ENCODE measurements around the gene CACNB3.

Gene CACNB3

DNA sequence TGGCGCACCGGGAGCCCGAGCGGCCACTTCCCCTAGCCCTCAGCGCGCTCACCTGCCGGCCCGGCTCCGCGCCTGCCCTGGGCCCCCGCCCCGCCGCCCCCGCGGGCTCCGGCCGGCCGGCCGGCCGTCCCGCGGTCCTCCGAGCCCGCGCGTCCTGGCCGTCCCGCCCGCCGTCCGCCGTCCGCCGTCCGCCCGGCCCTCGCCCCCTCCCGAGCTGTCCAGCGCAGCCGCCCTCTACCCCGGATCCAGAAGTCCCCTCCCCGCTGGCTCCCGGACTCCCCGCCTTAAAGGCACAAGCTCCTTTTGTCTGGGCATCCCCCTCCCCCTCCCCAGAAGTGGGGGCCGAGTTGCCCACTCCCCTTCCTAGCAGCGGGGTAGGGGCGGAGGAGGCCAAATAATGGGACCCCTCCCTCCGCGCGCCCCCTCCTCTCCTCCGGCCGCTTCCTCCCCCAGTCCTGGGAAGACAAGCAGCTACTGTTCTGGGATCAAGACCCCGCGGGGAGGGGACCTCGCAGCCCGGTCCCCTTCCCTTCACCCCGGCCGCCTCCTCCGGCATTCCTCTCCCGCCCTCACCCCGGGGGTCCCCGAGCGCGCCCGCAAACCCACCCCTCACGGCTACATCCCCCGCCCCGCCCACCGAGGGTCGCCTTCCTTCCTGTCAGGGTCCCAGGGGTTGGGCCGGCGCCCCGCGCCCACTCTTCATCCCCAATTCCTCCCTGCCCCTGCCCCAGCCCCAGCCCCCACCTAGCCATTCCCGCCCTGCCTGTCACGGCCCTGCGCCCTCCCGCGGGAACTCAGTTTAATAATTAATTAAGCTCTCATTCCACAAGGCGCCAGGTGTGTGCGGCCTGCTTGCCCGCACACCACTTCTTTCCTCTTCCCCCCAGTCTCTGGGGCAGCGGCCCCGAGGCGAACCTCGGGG lies 29.2 kb upstream of the CACNB3 start, which contains the start of gene ADCY6:
TSS of gene ADCY6 (minus strand) at position 236 of the 922 bp plus-strand sequence. CDS start 5,655 bp downstream, outside the sequence.
- DNase-seq: peak; percentile 39

DNA sequence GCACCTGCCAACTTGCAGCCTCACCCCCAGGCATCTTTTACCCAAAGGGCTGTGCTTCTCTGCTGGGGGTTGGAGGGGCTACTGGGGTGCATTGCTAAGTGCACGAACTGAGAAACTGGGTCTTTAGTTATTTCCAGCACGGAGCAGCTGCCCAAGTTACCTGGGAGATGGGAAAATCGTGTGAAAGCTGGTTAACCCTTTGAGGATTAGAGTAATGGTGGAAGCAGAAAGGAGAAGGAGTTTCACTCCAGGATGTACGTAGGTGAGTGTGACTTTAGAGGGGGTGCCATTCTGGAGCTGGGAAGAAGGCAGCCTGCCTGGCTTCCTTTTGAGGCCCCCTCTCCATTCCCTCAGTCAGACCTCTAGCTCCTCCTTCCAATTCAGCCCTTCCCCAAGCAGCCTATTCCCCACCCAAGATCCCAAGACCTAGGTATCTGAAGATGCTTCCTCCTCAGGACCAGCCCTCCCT lies 28.4 kb upstream of the CACNB3 start:
- no peak for DNase-seq

DNA sequence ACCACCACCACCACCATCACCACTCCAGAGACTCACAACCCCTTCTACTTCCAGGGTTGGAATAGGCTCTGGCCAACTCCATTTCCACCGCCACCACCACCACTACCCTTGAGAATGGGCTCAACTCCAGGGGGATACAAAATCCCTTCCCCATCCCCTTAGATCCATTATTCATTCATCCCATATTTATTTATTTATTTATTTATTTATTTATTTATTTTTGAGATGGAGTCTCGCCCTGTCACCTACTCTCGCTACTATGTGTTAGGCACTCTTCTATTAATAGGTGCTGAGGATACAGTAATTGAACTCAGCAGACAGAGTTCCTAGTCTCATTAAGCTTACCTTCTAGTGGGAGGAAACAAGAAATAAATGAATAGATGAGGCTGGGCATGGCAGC lies 24.6 kb upstream of the CACNB3 start:
- no peak for DNase-seq

DNA sequence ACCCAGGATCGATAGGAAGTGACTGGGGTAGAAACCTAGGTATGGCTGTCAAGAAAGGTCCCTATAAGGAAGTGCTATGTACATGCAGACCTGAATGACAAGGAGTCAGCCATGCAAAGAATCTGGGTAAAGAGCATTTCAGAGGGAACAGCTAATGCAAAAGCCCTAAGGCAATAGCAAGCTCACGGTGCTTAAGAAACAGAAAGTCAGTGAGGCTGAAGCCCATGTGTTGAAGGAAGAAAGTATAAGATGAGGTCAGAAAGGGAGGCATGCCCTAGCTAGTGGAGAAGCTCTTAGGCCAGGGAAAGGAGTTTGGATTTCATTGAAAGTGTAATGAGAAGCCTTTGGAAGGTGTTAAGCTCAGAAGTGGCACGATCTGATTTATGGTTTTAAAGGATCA lies 23.4 kb upstream of the CACNB3 start:
- DNase-seq: no peak

DNA sequence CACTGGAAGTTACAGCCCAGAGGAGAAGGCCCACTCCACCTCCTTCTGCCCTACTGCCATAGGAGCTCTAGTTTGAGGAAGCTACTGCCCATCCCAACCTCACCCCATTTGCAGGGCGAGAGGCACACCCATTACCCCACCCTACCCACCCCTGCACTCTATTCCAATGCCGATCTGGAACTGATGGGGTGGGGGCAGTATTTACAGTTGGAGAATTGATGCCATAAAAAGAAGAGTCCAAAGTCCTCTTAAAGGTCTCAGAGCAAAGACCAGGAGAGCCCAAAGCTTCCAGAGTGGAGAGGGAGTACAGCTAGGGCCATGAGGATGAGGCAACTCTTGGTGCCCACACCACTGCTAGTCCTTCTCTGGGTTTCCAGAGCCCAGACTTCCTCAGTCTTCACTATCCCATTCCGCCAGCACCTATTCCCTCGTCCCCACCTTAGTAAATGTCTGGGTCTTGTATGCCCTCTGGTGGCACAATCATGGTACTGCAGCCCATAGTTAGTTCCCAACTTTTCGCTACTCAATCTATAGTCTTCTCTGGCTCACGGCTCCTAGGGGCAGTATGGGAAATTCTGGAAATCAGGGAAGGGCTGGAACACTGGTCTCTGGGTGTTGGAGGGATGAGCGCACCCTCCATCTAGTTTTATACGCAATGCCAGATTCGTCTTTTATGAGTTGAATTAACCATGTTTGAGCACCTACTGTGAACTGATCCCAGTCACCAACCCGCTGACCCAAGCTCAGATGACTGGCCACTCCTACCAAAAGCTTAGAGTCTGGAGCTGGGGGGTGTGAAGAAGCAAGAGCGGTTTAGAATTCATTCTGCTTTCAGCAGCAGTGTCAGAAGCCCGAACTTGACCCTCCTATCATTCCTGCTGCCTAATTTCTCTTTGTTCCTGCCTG lies 22.5 kb upstream of the CACNB3 start:
- peak; percentile 38 for DNase-seq

DNA sequence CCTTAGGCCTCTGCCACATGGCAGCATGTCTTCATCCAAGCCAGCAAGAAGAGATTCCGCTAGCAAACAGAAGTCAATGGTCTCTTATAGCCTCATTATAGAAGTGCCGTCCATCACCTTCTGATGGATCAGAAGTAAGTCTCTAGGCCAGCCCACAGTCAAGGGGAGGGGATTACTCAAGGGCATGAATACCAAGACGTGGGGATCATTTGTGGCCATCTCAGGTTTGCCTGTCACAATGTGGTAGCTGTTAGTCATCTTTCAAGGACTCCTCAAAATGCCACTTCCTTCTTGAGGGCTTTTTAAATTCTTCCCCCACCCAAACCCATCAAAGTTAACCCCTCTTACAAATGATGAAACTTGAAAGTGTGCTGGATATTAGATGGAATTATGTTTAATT lies 21.3 kb upstream of the CACNB3 start:
- DNase-seq: no peak

DNA sequence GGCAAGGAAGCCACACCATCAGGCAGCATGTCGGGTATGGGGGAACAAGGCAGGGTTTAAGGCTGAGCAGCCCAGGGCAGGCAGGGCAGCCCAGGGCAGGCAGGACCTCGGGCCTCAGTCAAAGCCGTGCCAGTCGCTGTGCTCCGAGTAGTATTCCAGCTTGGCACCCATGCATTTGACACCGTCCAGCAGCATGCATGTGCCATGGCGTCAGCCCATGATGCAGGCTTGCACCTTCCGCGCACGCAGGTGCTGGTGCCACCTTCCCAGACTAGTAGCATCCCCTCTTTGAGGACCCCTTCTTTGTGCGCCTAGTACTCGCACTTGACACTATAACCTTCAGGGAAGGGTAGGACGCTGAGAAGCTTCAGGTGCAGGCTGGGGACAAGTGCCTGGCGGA lies 17.8 kb upstream of the CACNB3 start:
- DNase-seq: no peak

DNA sequence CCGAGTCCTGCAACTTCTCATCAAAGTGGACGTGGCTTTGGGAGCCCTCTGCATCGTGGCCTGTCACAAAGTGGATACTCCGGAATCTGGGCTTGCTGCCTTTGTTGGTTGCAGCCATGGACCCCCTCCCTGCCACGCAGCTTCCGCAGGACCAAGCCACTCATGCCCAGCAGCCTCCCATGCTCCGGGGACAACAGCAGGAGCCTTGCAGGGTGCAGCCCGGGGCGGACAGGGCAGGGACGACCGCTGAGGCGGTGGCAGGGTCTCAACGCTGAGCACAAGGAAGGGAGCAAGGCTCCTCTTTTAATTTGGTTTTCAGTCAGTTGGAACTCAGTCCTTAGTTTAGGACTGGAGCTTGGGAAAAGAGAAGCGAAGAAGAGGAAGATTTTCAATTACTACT lies 17.3 kb upstream of the CACNB3 start:
- no peak for DNase-seq

DNA sequence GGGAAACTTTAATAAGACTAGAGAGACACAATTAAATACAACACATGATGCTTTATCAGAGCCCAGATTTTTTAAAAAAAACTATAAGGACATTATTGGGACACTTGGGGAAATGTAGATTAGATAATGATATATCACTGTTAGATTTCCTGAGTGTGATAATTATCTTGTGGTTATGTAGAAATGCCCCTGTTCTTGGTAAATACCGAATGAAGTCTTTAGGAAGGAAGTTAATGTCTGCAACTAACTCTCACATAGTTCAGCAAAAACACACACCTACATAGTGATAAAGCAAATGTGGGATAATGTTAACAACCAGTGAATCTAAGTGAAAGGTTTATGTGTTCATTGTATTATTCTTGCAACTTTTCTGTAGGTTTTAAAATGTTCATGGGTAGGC lies 14.6 kb upstream of the CACNB3 start:
- DNase-seq: no peak

DNA sequence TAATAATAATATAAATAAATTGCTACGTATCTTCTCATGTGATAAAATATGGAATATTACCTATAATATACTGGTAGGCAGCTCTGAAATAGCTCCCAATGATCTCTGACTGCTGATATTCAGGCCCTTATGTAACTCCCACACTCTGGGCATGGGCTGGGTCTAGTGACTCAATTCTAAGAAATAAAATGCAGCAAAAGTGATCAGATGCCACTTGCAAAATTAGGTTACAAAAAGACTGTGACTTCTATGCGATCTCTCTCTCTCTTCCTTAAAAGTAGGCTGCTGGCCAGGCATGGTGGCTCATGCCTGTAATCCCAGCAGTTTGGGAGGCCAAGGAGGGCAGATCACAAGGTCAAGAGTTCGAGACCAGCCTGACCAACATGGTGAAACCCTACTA lies 10.3 kb upstream of the CACNB3 start:
- DNase-seq: no peak

DNA sequence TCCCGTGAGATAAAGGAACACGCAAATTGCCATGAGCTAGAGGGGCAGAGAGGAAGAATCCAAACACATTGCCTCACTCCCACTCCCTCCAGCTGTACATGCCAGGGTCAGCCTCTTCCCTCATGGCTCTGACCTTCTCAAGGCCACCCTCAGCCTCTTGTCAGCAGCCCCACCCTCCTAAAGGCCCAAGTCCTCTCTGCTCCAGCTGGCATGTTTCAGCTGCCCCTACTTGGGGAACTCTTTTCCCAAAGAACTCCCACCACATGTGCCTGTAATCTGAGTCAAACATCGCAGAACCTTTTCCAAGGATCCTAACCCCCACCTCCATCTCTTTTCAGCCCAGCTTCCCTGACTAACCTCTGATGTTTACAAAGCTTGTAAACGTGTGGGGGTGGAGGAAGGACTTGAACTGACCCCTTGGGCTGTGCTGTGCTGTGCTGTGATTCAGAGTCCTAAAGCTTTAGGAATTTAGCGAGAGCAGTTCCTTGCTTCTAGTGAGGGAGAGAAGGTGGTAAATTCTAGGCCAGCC lies 7.3 kb upstream of the CACNB3 start:
- no peak for DNase-seq

DNA sequence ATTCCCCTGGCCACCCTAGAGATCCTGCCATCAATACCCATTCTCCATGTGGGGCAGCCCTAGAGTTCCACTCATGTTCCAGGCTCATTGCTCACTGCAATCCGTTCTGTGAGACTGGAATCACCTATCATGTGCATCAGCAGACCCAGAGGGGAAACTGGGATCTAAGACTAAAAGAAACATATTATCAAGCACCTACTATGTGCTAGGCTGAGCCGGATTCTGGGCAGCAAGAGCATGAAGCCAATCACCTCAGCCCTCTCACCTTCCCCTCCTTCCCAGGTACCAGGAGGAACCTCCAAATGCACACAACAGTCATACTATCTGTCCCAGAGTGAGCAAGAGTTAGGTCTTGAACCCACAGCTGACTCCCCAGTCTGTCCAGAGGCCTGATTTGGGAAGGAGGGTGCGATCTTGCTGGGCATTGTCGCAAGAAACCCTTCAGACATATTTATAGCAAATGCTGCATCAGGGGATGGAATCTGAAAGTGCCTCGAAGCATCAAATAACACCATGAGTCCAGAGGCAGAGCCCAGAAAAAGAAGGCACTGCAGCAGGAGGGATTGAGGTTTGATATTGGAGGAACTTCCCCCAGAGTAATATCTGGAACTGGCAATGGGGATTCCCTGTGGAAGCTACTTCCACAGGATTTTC lies 6.7 kb upstream of the CACNB3 start:
- DNase-seq: no peak

DNA sequence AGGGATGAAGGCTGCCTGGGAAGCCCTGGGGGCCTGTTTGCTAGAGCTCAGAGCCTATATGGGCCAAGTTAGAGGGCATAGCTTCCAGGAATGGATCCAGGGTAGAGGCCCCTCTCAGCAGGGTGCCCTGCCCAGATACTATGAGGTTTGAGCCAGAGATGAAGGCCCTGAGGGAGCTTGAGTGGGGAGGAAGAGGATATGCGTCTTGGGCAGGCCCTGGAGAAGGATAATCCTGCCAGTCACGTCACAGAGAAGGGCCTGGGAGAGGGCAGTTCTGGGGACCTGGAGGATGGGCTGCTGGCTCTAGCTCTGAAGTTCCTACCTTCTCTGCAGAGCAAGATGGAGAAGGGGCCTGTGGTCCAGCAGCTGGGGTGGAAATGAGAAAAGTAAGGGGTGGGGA lies 5.9 kb upstream of the CACNB3 start:
- DNase-seq: no peak

DNA sequence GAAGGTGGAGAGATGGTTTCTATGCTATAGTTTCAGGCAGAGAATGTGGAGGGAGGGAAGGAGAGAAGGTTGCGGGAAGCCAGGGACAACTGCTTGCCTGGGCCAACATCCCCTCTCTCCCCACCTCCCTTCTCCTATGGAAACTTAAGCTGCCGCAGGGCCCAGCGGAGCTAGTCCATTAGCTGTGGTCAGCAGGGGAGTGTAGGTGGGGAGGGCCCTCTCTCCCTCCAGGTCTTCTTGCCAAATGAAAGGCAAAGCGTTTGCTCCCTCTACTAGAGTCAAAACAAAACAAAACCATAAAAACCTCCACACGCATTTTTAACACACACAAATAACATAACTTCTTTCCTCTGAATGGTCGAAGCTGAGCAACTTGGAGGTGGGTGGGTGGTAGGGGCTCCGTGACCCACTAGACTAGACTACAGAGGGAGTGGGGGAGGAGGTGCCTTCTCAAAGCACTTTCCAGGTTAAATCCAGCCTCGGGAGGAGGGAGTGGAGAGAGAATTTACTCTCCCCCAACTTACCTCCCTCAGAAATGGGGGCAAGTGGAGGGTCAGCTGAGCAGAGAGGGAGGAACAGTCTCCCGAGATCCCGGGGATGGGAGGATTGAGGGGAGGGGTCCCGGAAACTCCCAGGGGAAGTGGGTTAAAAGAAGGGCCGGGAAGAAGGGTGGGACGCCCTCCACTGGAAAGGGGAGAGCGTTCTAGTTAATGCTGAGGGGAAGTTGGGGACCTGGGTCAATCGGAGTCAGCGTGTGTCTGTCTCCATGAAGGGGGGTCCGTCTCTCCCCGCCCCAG lies 4.6 kb upstream of the CACNB3 start:
- DNase-seq: no peak

DNA sequence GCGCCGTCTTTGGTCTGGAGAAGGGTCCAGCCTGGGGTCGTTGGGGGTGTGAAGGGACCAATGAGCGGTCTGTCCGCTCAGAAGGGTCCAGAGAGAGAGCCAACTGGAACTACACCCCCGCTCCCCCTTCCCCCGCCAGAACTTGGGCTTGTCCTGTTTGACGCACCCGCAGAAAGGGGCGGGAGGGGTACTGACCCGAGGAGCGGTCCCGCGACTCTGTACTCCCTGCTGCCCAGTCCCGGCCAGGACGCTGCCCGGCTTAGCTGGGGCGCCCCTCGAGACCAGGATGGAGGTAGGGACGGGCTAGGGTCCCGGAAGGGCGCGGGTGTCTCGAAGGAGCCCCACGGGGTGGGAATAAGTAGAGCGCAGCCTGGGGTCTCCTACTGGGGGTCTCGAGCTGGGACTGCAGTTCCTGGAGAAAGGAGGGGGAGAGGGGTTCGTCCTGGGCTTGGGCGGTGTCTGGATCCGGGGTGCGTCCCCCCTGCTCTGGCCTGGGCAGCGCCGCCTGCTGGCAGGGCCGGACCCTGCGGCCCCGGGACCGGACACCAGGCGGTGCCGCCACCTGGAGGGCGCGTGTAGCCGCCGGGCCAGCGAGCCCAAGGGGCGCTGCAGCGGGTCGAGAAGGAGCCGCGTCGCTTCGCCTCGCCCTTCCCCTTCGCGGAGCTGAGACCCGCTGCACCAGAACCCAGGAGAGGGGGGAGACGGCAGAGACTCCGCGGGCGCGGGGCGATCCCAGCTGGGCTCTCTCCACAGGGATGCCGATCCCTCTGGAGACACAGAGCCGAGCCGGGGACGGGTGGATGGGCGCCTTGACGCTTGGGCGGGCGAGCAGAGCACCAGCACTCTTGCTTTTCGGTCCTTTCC lies 3.8 kb upstream of the CACNB3 start:
- DNase-seq: peak; percentile 54

DNA sequence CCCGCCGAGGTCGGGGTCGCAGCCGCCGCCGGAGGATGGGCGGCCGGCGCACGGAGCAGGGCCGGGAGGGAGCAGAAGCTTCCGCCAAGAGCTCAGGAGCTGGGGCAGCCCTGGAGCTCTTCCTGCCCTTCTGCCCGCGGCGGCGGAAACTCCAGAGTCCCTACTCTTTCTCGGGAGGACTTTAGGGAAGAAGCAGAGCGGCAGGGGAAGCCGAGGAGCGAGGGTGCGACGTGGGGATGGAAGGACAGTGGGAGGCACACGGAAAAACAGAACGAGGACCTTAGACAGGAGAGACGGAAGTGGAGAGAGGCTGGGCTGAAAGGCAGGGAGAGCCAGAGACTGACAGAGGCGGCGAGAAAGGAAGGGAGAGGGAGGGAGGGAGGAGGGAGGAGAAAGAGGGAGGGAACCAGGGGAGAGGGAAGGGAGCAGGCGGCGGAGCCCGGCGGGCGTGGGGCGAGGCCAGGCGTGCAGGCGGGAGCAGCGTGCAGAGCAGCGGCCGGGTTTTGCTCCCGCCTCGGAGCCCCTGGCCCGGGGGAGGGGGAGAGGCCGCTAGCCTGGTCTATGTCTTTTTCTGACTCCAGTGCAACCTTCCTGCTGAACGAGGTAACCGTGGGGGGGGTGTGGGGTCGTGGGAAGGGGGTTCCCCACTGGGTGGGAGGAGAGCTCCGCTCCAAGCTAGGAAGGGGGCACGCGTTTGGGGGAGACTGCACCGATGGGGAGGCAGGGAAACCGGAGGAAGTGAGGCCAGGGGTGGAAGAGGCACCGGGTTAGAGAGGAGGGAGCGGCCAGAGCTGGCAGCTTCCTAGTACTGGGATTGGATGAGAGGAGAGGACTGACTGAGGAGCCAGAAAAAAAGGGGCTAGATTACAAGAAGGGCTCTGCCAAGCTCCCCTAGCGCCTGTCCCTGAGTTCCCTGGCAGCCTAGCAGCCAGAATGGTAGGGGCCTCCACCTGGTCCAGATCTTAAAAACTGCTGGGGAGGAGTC lies 2.9 kb upstream of the CACNB3 start:
- DNase-seq: peak; percentile 58

DNA sequence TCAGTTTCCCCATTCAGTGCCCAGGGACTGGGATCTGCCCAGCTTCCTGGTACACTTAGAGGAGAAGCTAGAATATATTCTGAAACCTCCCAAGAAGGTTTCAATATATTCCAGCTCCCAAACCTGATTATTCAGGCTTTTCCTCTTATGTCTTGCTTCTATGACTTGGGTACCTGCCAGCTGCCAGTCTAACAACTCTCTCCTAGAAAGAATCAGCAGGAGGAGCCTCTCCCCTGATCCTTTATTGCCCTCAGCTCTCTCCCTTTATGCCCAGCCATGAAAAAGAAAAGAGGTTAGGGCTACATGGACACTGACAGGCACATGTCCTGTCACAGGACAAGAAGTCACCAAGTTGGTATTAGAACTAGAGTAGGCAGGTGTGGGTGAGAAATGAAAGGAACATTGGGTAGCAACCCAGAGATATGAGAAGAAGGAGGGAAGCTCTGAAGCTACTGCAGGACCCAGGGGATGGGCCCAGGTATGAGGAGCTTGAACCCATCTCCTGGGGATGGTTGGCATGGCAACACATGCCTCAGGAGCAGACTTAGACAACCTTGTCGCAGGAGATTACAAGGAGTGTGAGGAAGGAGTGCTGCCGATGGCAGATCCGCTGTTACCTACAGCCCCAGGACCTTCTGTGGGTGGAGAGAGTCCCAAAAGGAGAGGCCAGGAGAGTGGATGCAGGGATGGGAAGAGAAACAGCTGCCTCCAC lies 2.0 kb upstream of the CACNB3 start:
- peak; percentile 31 for DNase-seq

DNA sequence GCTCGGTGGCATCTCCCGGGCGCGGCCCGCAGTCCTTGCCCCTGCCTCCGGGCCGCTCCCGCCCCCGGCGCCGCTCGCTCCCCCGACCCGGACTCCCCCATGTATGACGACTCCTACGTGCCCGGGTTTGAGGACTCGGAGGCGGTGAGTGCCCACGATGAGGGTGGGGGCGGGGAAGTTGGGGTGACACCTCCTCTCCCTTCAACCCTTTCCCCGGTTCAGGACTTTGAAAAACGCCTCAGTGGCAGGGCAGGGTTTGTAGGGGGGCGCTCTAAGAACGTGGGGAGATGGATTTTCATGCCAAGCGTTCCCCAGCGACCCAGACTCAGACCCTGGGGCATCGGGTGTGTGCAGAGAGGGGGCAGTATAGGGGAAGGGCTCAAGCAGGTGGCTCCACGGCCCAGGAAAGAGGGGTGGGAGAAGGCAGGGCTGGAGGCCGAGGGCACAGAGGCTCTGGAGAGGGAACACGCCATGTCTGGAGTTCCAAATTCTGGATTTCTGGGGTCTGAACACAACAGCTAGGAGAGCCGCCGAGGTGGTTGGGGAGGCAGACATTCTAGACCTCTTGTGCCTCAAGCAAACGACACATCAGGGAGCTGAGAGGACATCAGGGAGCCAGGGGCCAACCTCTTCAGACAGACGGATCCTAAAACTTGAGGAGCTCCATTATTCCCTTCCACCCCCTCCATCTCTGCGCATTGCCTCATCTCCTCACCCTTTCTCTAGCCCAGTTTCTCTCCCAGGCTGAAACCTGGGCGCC lies 715 bp downstream of the CACNB3 start:
- DNase-seq: no peak

All from NCI-H2029 (cell line).